ENCODE data around the gene SPATS2L.

Gene SPATS2L

DNA sequence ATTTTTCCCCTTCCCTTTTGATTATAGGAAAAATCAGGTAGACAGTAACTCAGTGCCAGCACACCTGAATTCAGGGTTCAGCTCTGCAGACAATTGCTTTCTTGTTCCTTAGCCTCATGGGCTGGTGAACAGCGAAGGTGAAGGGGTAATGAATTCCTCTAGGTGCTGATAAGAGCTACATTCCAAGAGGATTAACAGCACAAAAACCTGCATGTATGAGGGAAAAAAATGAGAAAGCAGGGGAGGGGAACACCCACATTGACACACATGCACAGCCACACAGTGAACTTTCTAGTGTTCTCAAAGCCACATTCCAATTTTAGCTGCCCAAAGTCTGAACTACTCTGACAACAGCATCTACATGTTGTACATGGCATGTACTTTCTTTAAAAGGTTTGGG, 46.1 kb downstream of the SPATS2L start:
- no peak for DNase-seq

DNA sequence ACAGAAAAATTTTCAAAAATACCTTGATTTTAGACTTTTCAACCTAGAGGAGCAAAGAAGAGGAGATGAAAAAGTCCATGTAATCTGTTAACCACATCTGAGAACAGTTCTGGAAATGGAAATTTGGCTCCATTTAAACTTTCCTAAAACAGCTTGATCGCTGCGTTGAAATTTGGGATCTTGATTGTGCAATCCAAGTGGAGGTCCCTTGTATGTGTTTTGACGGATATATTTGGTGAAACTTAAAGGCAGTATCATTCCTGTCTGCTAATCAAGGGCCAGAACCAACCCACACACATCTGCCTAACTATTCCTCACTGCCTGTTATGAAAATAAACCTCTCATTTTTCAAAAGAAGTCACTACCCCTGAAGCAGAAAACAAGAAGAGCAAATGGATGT, 46.6 kb downstream of the SPATS2L start:
- no peak for DNase-seq

DNA sequence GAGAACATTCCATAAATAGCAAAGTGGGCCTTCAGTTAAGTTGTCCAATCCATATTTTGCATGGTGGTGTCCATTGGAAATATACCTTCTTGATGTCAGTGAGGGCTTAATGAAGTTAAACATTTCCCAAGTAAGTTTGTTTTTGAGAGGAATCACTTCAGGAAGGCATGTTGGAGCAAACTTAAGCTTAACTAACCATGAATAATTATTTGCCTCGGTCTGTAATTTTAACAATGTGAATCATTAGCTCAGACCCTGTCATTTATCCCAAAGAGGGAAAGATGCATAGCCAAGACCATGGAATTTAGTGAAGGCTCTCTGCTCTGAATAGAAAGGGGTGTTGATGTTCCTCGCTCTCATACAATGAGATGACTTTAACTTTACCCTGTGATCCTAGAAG, 47.4 kb downstream of the SPATS2L start:
- DNase-seq, result no peak

DNA sequence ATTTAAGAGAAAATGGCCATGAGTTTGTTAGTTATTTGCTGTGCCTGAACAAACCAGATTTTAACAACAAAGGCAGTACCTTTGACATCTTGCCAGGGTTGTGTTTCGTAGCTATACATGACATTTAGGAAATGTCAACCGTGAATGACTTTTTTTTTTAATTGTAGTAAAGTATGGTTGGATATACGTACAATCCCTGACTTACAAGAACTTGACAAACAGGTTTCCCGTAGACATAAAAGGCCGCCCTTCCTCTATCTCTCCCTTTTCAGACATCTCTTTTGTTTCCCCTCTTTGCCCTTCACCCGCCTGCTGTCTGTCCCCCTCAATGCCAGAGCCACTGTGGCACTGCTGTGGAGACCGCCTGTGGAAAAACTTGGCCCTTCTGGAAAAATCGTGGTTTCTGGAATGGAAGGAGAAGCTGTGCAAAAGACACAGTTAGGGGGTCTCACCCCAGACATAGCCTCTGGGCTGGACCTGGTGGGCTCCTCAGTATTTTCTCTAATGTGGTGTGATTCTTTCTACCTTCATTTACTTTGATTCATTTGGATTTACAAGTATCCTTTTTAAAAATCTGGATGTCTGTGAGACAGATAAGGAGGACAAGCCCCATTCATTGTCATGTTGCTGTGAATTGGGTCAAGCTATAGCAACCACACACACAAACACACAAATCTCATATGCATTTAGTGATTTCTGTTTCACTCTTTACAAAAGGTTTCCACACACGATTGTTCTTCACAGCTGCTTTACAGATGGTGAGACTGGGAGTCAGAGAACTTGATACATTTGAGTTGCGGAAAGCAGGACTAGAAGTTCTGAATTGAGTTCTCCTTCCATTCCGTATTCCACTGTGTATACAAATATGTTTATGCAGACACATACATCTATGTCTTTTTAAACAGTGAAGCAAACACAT, 48.6 kb downstream of the SPATS2L start:
- no peak for DNase-seq

DNA sequence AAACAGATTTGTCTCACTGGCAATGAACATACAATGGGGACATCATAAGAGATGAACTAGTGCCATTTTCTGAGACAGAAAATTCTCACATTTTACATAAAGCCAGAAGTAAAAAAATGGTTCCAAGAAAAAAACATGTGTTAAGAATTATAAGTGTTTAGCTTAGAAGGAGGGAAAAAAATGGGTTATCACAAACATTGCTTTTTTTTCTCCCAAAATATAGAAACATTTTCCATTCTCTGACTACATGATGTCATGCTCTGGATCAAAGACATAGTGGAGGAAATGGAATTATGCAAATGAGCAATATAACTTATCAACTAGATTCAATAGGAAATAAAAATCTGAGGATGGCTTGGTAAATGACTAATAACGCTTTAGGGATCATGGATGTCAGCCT, 49.8 kb downstream of the SPATS2L start:
- no peak for DNase-seq

DNA sequence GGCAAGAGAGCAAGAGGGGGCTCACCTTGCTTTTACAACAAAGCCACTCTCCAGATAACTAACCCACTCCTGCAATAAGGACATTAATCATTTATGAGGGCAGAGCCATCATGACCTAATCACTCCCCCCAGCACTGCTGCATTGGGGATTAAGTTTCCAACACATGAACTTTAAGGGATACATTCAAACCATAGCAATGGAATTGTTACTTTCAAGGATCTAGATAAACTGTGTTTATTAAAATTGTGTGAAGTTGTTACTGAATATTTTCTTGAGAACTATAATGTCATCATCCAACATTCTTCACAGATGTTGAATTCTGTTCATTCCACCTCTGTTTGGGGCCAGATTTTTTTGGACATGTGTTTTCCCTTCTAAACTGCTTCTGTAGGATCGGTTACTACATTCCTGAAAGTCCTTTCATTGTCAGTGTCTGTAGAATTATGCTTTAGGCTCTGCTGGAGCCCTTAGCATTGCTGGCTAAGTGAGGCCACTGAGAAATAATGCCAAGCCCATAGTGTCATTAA, 50.4 kb downstream of the SPATS2L start:
- no peak for DNase-seq

DNA sequence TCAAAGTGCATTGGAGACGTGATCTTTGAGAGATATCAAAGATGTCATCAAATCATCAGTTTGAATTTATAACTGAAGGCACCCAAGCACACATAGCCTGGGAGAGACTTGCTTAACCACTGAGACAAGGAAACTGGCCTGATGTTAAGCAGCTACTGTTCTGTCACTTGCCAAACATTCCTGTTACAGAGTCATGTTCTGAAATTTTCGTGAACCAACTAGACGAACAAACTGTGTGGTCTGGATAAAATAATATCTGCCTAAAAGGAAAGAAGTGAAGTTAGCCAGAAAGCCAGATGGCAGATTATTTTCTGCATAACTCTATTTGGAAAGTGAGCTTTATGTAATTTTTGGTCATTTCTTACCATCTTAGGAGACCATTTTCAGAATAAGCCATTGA, 51.4 kb downstream of the SPATS2L start:
- DNase-seq, result no peak

DNA sequence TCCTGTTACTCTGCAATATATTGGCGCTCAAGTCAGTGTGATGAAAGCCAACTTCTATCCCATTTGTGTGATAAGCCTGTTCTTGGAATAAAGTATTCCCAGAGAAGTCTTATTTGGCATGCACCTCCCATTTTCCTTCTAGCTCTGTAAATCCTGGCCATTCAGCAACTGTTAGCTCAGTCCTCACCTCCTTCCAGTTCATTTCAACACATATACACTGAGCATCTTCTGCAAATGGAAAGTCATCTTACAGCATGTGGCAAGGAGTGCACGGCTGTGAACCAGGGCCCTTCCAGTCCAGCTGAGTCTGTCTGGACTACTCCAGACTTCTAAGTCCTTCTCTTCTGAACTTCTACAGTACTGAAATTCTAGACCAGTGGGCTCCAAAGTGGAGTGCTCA, 53.1 kb downstream of the SPATS2L start:
- no peak for DNase-seq

DNA sequence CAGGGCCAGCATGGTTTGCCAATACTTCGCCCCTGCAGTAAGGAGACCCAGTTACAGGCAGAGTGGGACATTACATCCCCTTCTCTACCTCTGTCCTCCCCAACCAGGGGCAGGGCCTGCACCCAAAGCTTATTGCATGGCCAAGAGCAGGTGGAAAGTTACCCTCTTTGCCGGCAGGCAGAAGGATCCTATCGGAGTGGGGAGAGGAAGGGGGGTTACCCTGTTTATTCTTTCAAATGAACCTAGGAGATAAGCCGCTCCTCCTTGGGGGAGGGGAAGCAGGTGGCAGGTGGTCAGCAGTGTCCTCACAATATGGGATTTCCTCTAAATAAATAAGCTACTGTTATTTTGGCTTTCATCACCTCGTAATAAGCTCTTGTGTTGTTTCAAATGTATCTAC, 53.9 kb downstream of the SPATS2L start:
- no peak for DNase-seq

DNA sequence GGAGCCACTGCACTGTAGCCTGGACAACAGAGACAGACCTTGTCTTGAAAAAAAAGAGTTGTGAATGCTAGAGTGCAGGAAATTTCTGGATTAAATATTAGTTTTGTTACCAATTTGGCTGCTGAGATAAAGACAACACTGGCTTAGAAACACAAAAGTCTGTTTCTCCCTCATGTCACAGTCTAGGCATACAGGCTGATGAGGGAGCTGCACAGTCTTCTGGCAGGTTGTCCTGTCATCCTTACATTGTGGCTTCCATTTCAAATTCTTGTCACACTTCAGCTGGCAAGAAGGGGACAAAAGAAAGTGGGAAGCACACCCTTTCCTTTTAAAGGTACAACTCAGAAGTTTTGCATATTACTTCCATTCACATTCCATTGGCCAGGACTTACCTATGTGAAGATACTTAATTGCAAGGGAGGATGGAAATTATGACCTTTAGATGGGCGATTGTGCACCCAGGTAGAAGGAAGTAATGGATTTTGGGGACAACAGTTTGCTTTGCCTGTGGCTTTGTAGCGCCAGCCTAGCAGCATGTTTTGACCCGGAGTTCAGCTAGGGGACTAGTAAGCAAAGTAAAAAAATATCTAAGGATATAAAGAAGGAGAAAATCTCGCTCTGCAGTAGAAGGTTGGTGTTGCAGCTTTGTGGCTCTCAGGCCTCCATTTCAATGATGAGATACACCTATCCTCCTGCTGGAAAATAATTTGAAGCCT, 55.9 kb downstream of the SPATS2L start:
- no peak for DNase-seq

DNA sequence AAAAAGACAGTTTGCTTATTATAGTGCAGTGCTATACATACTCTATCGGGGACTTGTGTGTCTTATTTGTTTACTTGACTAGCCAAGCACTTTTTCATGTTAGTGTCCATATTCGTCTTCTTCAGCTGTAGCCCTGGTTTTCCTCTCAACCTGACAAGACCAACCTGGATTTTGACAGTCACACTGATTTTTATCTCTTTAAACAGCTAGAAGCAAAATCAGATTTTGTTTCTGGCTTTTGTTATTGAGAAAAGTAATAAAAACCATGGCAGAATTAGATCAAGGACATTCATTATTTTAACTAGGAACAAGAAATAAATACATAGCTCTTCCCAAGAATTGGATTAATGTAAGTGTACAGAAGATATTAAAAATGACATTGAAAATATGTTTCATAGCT, 56.8 kb downstream of the SPATS2L start:
- no peak for DNase-seq

DNA sequence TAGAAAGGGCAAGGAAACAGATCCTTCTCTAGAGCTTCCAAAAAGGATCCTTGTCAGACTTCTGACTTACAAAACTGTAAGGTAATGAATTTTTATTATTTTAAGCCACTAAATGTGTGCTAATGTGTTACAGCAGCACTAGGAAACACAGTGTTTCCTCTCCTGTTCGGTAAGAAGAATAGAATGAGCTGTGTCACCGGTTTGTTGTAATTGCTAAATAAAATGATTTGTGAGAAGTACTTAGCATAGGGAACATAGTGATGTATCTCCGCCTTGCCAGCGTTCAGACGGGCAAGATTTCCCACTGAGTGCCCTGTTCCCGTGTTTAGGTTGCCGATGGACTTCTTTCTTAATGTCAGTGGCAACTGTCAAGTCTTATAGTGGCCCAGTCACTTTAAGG, 57.6 kb downstream of the SPATS2L start:
- DNase-seq, result no peak

DNA sequence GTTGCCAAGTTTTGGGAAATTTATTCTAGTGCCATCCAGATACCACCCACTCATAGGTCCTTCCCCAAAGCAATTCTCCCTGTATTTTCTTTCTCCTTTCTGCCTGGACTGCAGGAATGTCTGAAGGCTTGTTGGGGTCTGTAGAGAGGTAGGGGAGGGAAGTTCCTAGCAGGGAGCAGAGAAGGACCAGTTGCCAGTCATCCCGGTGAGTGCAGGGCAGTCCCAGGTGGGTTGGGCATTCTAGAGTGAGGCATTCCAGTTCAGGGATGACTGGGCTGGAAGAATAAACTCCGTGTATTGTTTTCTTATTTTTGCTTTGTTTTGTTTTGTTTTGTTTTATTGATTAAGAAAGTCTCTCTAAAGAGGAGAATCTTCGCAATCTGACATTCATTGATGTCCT, 58.1 kb downstream of the SPATS2L start:
- no peak for DNase-seq

DNA sequence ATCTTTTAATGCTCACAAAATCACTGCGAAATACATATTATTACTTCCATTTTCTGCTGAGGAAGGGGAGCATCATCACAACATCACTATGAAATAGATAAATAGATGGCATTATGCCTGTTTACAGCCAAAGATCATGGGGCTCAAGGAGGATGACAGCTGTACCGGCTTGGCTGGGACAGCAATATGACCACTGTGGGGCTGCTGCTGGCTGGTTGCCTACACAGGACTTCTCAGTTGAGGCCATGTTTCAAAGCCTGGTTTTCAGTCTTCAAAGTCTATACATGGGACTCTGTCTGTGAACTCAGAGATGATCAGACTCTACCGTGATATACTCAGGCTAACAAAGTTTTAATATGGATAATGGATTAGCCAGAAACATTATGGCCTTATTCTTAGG, 58.7 kb downstream of the SPATS2L start:
- DNase-seq, result no peak

DNA sequence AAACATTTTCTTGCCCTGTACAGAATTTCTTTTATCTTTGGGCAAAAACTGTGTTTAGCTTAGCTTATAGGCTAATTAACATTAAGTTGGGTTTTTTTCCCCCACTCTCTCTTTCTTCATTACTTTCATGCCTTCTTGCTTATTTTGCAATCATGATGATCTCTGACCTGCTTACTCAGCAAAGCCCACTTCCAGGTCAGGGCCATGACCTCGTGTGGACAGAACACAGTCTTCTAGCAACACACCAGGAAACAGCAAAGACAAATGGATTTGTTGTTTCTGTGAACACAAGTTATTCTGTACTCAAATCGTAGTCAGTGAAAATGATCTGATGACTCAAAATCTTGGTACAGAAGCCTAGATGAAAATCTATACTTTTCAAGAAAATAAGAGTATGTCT, 60.7 kb downstream of the SPATS2L start:
- no peak for DNase-seq

DNA sequence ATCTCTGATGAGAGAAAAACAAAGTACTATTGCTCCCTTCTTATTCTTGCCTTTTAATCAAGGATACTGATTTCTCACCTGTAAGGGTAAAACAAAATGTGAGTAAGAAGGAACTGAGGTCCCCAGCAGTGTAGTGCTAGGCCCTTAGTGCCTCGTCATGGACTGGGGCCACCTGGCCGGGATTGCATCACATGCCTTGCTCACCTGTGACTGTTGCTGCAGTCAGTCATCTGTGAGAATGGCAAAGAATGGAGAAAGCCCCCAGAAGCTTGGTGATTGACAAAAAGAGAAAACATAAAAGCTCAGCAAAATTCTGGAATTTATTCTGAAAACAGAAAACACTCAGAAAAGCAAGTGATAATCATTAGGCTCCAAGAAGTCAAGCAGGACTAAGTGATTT, 63.4 kb downstream of the SPATS2L start:
- DNase-seq, result no peak

DNA sequence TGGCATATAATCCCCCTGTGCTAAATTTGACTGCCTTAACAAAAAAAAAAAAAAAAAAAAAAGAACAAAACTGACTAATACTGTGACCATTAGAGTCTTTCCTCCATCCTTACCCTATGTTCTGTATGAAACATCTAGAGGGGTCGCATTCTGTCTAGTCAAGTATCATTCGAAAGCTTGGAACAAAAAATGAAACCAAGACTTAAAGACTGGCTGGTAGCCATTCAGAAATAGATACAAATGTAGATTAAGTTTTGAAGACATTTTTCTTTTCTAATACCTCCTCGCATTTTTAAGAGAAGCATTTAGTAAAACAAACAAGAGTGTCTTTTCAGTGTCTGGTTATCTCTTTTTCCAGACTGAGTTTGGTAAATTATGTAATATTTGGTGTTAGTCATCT, 66.7 kb downstream of the SPATS2L start:
- DNase-seq, result no peak

DNA sequence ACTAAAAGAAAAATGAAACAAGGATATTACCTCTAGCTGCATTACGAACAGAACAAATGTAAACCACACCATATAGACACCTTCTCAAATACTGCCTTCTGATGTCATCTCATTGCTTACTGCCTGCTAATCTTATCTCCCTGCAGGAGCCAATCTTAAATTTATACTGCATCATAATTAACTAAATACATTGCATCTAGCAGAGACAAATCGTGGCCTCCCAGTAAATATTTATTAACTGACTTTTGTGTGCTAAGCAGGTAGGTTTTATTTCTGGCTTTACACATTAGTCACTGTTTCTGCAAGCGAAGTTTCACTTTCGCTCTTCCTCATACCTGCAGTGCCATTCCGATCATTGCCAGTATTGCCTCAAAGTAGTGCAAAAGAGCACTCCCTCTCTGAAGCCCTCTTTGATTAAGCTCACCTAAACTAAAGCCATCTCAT, 67.5 kb downstream of the SPATS2L start:
- DNase-seq, result no peak

DNA sequence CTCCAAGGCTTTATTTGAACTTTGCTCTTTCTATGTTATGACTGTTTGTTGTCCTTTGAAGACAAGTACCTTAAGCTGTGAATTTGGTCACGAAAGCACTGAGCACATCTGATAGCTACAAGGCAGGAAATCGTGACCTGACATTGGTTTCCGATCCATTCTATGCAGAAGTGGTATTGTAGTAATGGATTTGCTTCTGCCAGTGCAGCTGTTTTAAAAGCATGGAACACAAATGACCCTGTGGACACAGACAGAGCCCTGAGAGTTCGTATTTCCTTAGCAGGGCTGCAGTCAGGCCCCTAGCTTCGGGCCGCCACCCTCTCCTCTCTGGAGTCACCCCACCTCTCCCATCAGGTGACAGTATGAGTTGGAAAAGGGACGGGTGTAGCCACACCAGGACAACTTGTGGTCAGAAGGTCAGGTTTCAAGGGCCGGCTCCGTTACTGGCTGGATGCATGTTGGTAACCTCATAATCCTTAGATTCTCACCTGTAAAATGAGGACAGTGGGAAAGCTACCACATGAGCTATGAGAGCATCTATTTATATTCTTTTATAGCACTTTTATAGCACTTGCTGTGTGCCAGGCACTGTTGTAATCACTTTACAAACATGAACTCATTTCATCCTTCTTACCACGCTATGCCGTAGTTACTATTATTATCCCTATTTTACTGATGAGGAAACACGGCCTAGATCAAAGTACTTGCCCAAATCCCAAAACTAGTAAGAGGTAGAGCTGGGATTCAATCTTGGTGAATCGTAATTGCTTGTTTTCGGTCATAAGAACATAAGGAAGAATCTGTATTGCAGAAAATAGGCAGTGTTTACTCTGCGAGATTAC, 70.2 kb downstream of the SPATS2L start:
- no peak for DNase-seq

DNA sequence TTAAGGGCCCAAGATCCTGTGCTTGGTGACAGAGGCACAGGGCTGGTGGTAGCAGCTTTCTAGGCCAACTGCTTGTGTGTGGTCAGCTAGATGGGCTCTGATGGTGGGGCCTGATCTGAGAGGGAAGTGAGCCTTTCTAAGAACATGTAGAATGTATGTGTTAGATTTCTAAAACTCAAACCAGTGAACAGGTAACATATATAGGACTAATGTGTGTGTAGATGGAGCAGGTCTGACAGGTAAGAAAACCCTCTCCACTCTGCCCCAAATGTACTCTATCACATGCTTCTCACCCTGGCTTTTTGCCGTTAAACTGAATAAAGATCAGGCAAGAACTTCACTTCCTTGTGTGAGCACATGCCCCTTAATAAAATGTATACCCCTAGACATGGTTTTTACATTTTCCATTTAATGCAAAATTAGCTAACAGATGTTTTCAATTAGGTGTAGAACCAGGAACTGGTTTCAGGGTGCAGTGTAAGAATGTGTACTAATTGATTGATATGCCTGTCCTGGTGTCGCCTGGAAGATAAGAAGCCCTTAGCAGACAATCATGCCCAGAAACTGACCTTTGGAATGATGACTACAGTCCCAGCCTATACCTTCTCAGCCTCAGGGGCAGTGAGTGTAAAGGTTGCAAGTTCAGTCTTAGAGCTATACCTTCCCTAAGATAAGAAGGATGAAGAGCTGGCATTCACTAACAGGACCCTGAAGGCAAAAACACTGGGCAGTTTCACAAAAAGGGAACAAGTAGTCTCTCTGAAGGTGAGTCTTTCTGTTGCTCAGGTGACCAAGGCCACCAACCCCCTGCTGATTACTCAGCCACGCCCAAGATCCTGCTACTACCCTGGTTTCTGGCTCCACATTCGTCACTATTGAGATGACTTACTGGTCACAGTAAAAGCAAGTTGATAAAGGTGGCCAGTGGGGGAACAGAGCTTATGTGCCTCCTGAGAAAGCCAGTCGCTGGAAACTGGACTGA, 71.2 kb downstream of the SPATS2L start:
- DNase-seq, result no peak

DNA sequence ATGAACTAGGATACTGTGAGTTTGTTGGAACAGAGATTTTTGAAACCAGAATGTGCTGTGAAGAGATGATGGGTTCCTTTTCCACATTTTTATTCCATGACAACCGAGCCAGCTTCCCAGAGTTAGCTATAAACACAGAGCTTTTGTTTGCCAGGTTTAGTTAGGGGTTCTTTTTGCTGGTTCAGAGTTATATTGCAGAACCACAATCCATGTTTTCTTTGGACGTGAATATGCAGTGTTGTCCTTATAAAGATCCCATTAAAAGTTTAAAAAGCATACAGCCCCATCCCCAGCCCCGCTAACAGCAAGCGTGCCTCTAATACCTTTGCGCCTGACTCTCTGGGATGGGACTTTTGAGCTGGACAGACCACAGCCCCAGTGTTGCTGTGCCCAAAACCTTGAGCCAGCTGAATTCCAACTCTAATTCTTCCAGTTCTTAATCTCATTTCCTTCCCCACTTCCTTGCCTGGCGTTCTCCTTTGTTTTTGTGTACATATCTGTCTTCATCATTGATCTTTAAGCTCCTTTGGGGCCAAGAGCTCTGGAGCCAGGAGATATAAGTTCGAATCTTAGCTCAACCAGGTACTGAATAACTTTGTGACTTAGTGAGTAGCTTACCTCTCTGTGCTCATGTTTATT, 72.3 kb downstream of the SPATS2L start:
- DNase-seq, result no peak
